Stimulated activated CD8-positive, alpha-beta memory T cell treated with anti-CD3 and anti-CD28 coated beads, Interleukin-7, amount 100 ng/mL, for 4 hours (primary cell): ENCODE data around the gene ZNF552.
"Not testable (repeated sequence)": the region's sequence is repeated elsewhere in the genome, so short reads cannot be mapped to it uniquely, and the experiment has no call there.

Source experiments
- DNase-seq, 2 donors: peaks; one replicate each; pipeline ENCODE4 v3.0.0-alpha.2; 2020; ENCODE audit warnings: low read depth in 2 of 2

The ZNF552 gene

DNA sequence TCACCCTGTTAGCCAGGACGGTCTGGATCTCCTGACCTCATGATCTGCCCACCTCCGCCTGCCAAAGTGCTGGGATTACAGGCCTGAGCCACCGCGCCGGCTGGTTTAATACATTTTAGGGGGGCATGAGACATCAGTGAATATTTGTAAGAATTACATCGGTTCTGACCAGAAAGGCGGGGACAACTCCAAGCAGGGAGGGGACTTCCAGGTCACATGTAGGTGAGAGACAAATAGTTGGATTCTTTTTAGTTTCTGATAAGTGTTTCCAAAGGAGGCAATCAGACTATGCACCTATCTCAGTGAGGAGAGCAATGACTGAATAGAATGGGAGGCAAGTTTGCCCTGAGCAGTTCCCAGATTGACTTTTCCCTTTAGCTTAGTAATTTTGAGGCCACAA lies 3.7 kb upstream of the ZNF552 start:
- DNase-seq = no peak

- no peak for DNase-seq
Observed at GRCh38 chr19:57817976-57818375, 3.3 kb upstream of the ZNF552 start.

- DNase-seq = no peak
Observed at GRCh38 chr19:57816652-57817051, 1.9 kb upstream of the ZNF552 start.

DNA sequence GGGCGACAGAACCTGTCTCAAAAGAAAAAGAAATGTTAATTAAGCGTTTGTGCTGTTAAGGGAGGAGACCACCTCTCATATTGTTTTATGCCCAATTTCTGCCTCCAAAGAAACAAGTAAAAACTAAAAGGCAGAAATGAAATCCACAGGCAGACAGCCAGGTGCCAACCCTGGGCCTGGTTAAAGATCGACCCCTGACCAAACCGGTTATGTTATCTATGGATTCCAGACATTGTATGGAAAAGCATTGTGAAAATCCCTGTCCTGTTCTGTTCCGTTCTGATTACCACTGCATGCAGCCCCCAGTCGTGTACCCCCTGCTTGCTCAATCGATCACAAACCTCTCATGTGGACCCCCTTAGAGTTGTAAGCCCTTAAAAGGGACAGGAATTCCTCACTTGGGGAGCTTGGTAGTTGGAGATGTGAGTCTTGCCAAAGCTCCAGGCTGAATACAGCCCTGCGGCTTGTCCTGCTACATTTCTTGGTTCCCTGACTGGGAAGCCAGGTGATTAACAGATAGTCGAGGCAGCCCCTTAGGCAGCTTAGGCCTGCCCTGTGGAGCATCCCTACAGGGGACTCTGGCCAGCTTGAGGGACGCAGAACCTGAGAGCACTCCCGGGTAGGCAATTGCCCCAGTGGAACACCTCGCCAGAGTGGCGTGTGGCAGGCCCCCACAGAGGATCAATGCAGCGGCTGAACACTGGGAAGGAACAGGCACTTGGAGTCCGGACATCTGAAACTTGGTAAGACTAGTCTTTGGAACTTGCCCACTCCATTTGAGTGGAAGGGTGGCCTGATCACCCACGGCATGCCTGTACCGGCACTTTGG lies 748 bp upstream of the ZNF552 start:
- no peak for DNase-seq

DNA sequence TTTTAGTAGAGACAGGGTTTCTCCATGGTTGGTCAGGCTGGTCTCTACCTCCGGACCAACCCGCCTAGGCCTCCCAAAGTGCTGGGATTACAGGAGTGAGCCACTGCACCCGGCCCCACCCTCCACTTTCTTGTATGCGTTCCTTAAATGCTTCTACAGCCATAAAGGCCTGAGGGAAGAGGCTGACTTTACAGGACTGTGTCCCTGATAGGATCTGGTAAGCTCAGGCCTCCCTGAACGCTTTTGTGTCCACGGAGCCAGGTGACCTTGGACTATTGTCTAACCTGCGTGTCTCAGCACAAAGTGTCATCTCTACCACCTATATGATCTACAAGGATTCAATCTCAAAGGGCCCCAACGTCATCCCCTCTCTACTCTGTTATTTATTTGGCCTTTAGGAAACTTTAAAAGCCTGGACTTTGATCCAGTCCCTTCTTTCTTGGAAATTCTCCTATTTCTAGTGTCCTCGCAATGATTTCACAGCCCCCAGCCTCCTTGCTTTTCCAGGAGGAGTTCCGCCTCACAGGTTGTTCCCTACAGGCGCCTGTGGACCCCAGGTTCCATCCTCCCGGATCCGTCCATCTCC lies 701 bp downstream of the ZNF552 start:
- no peak for DNase-seq

GRCh38 chr19:57812975-57813820 lies 1.5 kb downstream of the ZNF552 start:
- not testable (repeated sequence) for DNase-seq

DNA sequence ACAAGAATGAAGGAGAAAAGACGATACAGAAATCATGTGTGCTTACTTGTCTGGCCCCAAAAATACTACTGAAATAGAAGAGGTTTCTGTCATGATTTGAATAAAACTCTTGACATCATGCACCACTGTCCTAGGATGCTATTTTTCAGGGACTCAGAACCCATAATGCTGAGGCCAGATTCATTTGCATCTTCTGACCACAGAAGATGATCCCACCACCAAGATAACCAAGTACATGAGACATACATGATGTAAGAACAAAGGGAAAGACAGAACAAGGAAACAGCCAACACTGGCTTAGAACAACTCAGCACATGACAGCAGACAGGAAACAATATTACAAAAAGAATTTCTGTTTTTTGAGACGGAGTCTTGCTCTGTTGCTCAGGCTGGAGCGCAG lies 2.5 kb downstream of the ZNF552 start:
- DNase-seq = no peak

GRCh38 chr19:57810410-57811295 lies 4.1 kb downstream of the ZNF552 start:
- DNase-seq = not testable (repeated sequence)

DNA sequence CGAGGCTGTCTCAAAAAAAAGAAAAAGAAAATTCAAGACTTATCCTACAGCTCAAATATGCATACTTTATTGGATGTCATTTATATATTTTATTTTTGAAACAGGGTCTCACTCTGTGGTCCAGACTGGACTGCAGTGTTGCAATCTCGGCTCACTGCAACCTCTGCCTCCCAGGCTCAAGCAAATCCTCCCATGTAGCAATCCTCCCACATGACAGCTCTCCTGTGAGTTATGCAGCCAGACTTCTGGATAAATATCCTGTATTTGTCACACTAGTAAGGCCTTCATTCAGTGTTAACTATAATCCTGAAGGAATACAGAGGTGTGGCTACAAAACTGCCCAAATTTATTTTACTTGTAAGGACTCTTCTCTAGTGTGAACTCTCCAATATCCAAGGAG lies 7.2 kb downstream of the ZNF552 start:
- DNase-seq = no peak

GRCh38 chr19:57803594-57804325 lies 11.0 kb downstream of the ZNF552 start:
- no peak for DNase-seq

GRCh38 chr19:57803265-57803593 lies 11.5 kb downstream of the ZNF552 start:
- no peak for DNase-seq

DNA sequence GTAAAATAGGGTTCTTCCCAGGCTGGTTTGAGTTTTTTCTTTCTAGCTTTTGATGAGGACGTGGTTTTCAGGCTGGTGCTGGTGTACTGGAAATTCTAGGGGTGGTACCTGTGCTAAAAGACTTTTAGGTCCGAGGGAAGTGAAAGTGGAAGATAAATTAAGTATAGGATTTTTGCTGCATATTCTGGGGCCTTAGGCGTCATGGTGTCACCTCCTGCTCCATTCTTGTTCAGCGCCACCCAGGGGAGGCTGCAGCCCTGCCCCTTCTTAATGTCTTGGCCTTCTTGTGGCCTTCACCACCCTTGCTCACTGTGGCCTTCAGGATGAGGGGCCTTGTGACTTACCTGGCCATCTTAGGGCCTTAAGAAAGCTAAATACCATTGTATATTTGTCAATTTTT lies 12.4 kb downstream of the ZNF552 start:
- no peak for DNase-seq

GRCh38 chr19:57800696-57801095 lies 14.0 kb downstream of the ZNF552 start:
- DNase-seq = no peak

GRCh38 chr19:57796580-57796979 lies 18.1 kb downstream of the ZNF552 start:
- not testable (repeated sequence) for DNase-seq

- no peak for DNase-seq
Observed at GRCh38 chr19:57789288-57789687, 25.4 kb downstream of the ZNF552 start.

DNA sequence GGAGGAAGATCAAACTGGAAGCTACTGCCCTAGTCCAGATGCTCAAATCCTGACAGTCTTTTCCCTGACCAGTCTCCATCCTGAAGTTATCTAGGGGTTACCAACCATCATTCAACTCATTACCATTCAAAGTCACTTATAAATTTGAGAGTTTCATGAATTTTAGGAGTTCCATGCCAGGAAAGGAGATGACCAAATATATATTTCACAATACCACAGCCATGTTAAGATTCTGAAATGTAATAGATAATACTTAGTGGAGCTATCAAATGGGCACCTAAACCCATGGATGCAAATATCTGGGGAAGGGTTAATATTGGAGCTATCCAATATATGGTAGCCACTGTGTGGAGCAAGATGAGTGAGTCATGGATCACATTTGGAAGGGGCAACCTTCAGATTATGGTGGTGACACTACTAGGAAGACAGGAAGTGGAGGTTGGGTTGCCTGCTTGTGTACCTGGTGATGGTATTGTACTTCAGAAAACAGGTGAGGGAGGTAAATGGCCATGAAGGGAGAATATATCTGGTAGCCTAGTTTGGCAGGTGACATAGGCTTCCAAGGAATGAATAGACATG lies 26.5 kb downstream of the ZNF552 start:
- DNase-seq = no peak

GRCh38 chr19:57786906-57787305 lies 27.8 kb downstream of the ZNF552 start:
- no peak for DNase-seq

DNA sequence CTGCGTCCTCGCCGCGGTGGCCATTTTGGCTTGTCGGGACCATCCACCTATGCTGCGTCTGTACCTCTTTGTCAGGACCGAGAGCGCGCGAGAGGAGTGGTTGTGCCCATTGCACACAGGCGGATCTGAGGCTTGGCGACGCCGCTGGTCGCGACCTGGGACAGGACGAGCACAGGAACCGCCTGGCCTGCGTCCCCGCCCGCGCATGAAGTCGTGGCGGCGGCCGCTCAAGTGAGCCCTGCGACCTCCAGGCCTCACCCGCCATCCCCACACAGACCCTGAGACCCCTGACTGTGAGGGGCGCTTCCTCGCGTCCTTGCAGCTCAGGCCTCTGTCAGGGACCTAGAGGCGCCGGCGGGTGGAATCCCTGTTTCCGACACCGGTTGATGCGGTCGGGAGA lies 28.4 kb downstream of the ZNF552 start:
- no peak for DNase-seq

- no peak for DNase-seq
Observed at GRCh38 chr19:57779220-57779845, 35.4 kb downstream of the ZNF552 start.

- no peak for DNase-seq
Observed at GRCh38 chr19:57778336-57778735, 36.4 kb downstream of the ZNF552 start.
